ELR (cell line): ENCODE measurements around the gene TAP2.
"Not testable (repeated sequence)": the region's sequence is repeated elsewhere in the genome, so short reads cannot be mapped to it uniquely, and the experiment has no call there.

Experiments used
- DNase-seq: peaks from one replicate; pipeline ENCODE4 v3.0.0-alpha.2; 2015; ENCODE audit warnings: low read depth

The TAP2 gene

DNA sequence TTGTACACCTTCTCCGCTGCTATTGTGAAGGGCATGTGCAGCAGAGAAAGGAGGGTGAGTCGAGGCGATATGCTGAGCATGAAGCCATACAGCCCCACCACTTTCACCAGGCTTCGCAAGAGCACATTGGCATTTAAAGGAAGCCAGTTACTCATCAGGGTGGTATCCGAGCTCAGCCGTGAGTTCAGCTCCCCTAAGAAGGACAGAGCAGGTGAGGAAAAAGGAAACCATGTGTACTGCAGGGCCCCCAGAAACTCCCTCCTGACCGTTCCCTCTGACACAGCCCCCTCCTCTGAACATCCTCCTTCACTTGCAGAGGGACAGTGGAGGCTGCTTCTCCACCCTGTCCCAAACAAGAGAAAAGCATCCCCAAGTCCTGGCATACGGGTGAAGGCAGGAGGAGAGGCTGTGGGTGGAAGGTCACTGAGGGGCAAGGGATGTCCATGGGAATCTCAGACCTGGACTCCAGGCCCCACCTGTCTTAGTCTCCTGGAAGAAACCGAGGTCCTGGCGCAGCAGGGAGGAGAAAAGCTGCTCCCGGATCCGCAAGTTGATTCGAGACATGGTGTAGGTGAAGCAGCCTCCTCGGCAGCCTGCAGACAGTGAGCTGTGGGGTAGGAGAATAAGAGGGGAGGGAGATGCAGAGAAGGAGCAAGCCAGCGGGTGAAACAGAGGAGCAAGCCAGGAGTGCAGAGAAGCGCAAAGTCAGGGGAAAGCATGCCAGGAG, 3.2 kb downstream of the TAP2 start:
- no peak for DNase-seq

DNA sequence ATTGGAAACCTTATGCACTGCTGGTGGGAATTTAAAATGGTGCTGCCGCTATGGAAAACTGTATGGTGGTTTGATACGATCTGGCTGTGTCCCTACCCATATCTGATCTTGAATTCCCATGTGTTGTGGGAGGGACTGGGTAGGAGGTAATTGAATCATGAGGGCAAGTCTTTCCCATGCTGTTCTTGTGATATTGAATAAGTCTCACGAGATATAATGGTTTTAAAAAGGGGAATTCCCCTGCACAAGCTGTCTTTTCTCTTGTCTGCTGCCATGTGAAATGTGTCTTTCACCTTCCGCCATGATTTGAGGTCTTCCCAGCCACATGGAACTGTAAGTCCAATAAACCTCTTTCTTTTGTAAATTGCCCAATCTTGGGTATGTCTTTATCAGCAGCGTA, 4.9 kb downstream of the TAP2 start:
- no peak for DNase-seq

DNA sequence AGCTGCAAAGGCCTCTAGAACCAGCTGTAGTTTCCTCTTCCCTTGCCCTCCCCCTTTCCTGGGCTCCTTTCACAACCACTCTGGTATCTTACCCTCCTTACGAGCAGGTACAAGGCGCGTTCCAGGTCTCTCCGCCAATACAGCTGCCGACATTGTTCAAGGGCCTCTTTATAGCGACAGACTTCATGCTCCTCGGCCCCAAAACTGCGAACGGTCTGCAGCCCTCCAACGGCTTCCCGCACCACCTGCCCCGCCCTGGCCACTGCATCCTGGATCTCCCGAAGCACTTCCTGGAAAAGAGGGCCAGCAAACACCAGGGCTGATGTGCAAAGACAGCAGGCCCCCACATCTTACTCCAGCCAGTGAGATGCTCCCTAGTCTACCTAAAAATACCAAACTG, 6.0 kb downstream of the TAP2 start:
- DNase-seq: no peak

DNA sequence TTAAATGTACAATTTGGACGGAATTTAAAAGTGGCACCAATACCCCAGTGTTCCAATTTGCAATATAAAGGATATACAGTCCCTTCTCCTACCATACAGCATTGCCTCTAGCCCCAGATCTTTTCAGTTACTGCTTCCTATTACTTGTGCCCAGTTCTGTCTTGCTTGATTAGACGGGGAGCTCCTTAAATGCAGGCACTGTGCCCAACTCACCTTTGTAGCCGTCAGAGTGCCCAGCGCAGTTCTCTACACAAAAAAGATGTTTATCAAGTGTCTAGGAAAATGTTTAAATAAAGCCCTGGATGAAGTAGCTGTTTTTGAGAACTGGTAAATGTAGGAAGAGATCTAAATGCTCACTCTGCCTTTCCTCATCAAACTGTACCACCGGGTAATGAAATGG, 7.6 kb downstream of the TAP2 start:
- no peak for DNase-seq

DNA sequence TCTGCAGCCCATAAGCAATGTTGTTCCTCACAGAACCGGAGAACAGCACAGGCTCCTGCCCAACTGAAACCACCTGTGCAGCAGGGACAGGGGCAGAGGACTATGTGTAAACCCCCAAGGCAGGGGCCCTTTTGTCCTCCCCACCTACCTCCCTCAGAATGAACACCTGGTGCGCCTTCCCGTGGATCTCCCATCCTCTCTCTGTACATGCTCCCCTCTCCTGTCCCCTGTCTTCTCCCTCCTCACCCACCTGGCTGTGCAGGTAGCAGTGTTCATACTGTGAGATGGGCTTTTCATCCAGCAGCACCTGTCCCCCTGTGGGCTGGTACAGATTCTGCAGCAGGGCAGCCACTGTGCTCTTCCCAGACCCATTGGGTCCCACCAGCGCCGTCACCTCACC, 8.5 kb downstream of the TAP2 start:
- no peak for DNase-seq

DNA sequence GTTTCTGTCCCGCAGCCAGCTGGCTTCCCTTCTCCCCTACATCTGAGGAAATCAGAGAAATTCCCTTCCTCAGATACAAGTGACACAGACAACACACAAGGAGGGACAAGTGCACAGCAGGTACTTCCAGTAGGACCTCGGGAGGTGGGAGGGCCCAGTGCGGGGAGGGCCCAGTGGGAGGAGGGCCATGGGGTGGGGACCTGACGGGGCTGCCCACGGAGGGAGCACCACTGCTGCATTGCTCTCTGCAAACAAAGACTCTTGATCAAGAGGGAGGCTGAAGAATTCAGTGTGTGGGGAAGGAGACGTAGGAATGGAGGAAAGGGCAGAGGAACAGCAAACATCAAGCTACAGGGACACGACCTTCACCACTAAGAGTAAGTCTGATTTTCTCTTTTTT, 9.0 kb downstream of the TAP2 start:
- DNase-seq: no peak

DNA sequence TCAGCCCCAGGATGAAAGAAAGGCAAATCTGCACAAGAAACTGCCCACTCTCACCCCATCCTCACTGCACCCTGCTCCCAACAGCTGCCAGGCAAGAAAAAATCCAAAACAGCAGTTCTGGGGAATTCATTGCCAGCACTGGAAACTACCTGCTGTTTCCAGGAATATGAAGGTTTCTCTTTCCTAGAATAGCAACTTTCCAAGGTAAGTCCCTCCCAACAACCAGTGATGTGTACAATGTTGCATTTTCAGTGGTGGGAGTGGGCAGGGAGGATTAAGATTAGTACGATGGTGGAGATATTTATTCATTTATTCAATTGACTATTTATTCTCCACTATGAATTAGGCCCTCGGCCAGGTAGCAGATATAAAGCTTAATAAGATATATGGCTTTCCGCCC, 11.5 kb downstream of the TAP2 start:
- no peak for DNase-seq

DNA sequence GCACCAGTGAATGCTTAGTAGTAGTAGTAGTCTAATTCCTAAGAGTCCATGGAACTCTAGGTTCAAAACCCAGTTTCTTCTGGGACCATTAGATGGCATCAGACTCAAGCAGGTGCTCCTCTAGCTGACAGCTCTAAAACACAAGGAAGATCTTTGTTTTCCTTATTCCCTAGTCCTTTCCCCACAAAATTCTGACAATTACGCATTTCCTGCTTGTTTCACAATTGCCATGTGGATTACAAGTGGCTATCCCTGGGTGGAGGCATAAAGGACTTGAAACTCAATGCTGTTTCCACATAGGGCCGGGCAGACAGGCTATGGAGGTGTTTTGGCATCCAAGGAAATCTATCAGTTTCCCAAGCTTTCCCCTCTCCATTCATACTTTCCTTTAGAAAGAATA, 12.6 kb downstream of the TAP2 start:
- DNase-seq: peak; percentile 86

DNA sequence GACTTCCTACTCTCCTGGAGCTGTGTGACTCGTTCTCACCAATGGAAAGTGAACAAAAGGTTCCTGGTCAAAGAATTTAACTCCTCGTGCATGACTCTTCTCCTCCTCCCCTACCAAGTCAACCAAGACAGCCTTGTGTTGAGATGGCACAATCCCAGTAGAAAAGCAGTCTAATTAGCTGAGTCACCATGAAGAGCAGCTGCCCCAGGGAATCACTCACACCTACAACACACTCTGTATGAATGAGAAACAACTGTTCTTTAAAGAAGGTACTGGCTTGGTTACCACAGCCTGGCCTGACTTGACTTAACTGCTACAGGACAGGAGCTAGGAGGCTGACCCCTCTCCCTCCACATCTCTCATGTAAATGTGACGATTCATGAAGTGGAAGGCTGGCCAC, 18.8 kb downstream of the TAP2 start:
- DNase-seq: peak; percentile 77

DNA sequence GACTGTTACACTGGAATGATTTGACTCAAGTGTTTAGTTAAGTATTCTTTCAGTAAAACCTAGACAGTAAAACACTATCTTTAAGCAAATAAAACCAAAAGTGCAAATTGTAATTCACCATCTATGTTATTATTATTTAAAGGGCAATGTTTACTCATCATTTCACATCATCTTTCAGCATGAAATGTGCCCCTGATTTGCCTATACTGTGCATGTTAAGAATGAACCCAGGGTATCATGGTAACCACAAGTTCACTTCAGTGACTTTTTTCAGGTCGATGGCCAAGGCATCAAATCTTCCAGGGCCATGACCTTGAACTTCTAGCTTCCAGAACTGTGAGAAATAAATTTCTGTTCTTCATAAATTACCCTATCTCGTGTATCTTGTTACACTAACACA, 19.7 kb downstream of the TAP2 start:
- no peak for DNase-seq

DNA sequence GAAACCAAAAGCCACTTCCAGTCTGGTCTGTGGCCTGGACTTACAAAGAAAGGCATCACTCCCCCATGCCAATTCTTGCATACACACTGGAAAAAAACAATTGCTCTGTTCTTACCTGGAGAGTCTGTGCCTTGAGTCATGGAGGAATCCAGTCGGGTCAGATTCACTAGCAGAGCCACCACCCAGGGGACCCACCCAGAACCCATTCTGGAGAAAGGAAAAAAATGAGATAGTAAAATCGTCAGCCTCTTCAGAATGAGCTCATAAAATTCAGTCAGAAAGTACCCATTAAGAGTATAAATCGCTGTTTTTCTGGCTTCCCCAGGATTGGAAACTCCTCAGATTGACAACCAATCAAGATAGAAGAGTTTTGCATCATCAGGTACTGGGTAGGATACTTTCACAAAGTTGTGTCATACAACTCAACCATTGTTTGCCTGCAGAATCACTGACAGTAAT, 21.8 kb downstream of the TAP2 start, which contains the start of gene HLA-DOB:
TSS of gene HLA-DOB (minus strand) at position 257 of the 459 bp plus-strand sequence. CDS start at position 206, 51 bp downstream.
- DNase-seq: peak; percentile 44

DNA sequence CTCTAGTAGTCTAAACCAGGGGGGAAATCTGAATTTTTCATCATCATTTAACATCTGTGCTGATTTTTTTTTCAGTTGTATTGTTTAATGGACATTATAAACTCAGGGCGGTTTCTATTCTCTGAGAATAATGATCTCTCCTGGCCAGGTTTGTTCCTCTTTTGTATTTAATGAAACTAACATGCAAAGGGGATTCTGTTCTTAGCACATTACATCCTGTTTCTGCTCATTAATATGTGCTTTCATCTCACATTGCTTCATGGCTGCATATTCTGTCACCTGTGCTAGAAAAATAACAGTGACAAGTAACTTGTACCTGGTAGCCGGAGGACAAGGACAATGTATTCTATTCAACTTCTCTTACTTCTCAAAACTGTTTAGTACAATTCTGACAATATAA, 22.5 kb downstream of the TAP2 start:
- DNase-seq: no peak

DNA sequence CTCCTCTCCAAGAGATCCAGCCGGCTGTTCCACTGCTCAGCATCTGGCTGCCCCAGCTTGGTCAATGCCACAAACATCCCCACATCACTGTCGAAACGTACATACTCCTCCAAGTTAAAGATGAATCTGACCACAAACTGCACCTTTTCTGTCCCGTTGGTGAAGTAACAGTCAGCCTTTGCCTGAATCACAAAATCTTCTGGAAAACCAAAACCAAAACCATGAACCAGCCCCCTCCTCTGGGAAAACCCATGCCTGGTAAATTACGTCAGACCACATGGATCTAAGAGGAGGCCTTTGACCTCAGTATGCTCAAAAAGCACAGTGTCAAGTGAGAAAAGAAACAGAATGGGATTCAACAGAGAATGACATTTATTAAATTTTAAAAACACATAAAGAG, 23.4 kb downstream of the TAP2 start:
- DNase-seq: no peak

DNA sequence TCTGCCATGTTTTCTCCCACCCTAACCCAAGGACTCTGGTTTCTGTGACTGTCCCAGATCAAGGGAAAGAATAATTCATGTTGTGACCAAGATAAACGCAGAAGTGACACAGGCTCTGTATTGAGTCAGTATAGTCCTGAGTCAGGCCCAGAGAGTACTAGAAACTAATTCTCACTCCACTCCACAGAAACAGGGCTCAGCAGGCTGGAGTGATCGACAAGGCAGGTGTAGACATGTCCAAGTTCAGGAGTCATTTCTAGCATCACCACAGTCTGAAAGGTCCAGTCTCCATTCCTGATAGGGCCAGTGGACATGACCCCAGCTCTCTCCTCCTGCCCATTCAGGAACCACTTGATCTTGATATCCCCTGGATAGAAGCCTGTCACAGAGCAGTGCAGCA, 24.4 kb downstream of the TAP2 start:
- no peak for DNase-seq

DNA sequence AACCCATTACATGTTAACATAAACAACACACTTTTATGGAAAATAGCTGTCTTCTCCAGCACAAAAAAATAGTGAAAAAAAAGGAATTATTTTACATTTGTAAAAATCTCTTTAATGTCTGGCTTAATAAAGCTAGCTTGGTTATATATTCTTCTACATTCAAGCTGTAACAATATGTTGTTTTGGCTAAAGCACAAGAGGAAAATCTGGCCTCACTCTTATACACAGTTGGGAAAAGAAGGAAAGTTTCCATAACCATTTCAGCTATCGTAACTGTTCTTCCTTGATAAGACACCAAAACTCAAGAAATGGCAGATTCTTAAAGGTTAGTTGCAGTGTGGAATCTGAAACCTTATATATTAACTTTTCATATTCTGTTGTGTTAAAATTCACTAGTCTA, 29.4 kb downstream of the TAP2 start:
- no peak for DNase-seq

DNA sequence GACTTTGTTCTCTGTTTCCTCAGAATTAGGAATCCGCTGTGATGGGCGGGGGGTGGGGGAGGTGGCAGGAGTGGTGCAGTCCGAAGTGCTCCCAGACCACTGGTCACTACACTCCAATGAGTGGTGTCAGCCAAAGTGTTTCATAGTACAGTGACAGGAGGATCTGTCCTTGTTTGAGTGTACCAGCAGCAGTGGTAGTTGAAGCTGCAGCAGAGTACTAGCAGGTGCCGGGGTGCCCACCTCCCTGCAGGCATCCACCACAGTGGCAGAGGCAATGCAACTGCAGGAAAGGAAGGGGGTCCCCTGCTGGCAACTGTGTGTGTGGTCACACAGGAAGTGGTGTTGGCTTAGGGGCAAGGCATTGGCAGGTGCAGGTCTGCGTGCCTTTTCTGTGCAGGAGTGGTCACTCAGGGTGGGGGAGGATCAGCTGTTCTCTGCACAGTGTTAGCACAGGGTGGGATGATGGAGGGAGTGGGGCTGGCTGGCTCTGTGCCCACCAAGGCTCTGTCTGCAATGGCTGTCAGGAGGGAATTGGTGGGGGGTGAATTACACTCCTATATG, 31.4 kb downstream of the TAP2 start:
- no peak for DNase-seq

DNA sequence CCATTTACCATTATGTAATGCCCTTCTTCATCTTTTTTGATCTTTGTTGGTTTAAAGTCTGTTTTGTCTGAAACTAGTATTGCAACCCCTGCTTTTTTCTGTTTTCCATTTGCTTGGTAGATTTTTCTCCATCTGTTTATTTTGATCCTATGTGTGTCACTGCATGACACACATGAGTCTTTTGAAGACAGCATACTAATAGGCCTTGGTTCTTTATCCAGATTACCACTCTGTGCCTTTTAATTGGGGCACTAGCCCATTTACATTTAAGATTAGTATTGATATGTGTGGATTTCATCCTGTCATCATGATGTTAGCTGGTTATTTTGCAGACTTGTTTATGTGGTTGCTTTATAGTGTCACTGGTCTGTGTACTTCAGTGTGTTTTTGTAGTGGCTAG, 33.1 kb downstream of the TAP2 start:
- DNase-seq: not testable (repeated sequence)

DNA sequence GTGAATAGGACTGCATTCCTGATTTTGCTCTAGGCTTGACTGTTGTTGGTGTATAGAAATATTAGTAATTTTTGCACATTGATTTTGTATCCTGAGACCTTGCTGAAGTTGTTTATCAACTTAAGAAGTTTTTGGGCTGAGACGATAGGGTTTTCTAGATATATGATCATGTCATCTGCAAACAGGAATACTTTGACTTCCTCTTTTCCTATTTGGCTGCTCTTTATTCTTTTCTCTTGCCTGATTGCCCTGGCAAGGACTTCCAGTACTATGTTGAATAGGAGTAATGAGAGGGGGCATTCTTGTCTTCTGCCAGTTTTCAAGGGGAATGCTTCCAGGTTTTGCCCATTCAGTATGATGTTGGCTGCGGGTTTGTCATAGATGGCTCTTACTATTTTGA, 35.1 kb downstream of the TAP2 start:
- no peak for DNase-seq

DNA sequence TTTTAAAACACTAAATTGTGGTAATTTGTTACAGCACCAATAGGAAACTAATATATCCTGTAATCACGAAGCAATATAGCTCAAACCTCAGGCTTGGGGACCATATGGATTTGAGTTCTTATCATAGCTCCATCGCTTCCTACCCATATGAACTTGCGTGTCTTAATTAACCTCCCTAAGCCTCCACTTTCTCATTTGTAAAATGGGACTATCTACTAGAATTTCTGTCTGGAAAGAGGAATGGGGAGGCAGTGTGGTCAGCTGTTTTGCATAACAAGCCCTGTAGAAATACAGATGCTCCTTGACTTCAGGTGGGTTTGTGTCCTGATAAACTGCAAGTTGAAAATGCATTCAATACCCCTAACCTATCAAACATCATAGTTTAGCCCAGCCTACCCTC, 38.8 kb downstream of the TAP2 start:
- no peak for DNase-seq

DNA sequence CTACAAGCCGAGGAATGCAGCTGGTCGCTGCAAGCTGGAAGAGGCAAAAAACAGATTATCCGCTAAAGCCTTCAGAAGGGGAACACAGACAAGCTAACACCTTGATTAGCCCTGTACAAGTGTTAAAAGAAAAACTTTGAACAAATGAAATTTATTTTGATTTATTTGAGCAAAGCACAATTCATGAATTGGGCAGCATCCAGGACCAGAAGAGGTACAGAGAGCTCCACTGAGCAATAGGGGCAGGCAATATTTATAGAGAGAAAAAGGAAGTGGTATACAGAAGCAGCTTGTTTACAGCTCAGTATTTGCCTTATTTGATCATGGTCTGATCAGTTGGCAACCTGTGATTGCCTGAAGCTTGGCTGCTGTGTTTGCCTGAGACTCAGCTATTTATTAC, 39.4 kb downstream of the TAP2 start:
- DNase-seq: no peak

DNA sequence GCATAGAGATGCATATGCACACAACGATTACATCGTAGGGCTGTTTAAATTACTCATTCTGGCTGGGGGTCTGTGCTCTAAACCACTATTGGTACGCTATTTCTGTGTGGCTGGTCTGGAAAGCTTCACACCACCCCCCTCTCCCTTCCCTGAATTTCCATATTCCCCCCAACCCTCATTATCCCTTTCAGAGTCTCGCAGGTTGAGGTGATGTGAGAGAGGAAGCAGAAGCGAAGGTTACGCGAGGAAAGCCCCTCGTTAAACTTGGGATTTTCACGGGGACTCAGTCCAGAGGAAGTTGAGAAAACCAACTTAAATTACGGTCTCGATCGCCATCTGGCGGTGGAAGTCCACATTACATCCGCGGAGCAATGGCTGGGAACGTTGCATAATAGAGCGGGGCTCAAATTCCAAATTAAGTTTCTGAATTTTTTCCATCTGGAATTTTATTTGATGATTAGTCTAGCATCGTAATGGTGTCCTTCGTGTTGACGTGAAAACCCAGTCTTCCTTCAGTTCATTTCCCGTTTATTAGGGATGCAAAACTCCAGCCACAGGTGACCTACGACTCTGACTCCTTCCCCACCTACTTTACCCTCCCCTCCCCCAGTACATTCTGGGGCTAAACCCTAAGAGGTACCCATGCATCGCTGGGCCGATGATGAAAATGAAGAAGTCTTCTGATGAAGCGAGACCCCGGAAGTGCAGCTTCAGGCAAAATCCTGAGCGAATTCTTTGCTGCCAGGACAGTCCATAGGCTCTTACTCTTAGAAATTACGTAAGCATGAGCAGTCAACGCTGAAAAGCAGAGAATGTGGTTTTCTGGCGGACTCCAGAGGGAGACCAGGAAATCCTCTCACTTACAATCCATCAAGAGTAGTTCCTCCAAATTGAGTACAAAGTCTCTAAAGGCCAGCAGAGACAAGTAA, 41.4 kb downstream of the TAP2 start:
- DNase-seq: peak; percentile 75

DNA sequence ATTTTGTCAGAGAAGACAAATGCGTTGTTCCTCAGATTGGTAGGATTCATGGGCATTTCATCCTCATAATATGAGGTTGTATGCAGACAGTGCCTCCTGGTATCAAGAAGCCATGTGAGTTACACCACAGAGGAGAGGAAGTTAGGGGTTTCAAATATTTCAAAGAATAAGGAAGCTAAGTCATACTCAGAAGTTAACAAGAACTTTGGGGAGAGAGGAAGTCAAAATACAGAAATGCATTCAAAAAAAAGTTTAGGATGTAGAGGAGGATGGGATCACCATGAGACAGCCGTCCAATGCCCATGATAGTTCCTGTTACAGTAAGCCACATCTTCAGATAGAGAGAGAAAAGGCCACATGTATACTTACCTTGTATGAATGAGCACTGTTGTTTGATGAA, 44.0 kb downstream of the TAP2 start:
- no peak for DNase-seq

DNA sequence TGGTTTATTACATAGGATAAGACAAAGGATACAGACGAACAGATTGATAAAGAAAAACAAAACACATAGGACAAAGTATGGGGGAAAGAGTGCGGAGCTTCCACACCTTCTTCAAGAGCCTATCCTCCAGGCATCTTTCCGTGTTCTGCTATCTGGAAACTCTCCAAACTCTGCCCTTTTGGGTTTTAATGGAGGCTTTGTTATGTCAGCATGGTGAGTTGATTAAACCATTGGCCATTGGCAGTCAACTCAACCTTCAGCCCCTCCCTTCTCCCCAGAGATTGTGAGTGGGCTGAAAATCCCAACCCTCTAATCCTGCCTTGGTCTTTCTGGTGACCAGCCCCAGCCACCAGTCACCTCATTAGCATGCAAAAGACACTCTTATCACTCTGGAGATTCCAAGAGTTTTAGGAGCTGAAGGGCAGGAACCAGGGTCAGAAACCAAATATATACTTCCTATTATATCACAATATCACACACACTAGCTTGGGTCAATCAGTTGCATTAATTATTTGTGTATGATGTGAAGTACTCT, 45.6 kb downstream of the TAP2 start:
- no peak for DNase-seq
